HCT116 (cell line): Measurements from ENCODE around the gene DOCK9. TPM values are rescaled to one million over a fixed set of nuclear protein-coding genes. Genes with fewer than 3 reads are reported as not detected.

ENCODE experiments used
- ATAC-seq: fragments of 200-7000 bp; cut with Tn5 transposase; 2 replicates; pipeline ENCODE4 v1.9.1; 2020; ENCODE audit warnings: mild to moderate bottlenecking, moderate library complexity
- BruUV-seq: library from RNA; stranded (reverse); fragments of 400-500 nt; replicated peaks from 2 replicates; lab custom pipeline; 2021; lab: Mats Ljungman, UMichigan
- CTCF ChIA-PET: fragments of 300-600 bp; sonication (Branson Sonifier 250); formaldehyde crosslinking; loops from one replicate; lab custom pipeline; 2021; ENCODE audit warnings: antibody characterized with exemption; lab: Charles Lee
- POLR2A ChIA-PET: fragments of 300-600, 350-600 bp; sonication (Branson Sonifier 250); formaldehyde crosslinking; loops from one replicate; lab custom pipeline; 2021; ENCODE audit warnings: antibody characterized with exemption; lab: Charles Lee
- RAD21 ChIA-PET, 2 experiments: fragments of 300-600 bp; sonication (Branson Sonifier 250); formaldehyde crosslinking; loops; one replicate each; lab custom pipeline; 2023; ENCODE audit warnings: low total read pairs in 2 of 2; ENCODE audit not compliant: uncharacterized antibody in 2 of 2, unreplicated experiment in 2 of 2, low non-redundant PET in 1 of 2; lab: Charles Lee
- DNase-seq: peaks from one replicate; pipeline ENCODE4 v3.0.0-alpha.2; 2010; ENCODE audit warnings: low read depth, low spot score
- H2AFZ ChIP-seq: fragments of 200-600 bp; shearing (Covaris generic), sonication (generic); 2 replicates; pipeline ENCODE4 v1.6.1; 2017; ENCODE audit warnings: low read depth, mixed run types, mixed read lengths, antibody characterized with exemption, low read length; ENCODE audit not compliant: poor library complexity, severe bottlenecking
- H3K27ac ChIP-seq: 2 replicates; pipeline ENCODE4 v1.5.1; 2012; ENCODE audit warnings: low read depth, low read length
- H3K27me3 ChIP-seq: fragments of 200-600 bp; sonication (generic); 2 replicates; pipeline ENCODE4 v1.6.1; 2016; ENCODE audit warnings: mixed run types, low read length, mixed read lengths; ENCODE audit not compliant: insufficient read depth
- H3K36me3 ChIP-seq, 2 experiments: fragments of 200-500 bp in 1 of 2; fragments of 200-600 bp in 1 of 2; sonication (Bioruptor generic) in 1 of 2; sonication (generic) in 1 of 2; 2 replicates each; pipeline versions ENCODE4 v1.5.1 to v1.6.1; 2014 to 2016; ENCODE audit warnings: low read length in 2 of 2, inconsistent platforms in 1 of 2, mixed read lengths in 1 of 2, mixed run types in 1 of 2; ENCODE audit not compliant: insufficient read depth in 2 of 2, control insufficient read depth in 1 of 2
- H3K4me1 ChIP-seq, 2 experiments: fragments of 200-600 bp in 1 of 2; sonication (generic) in 1 of 2; 2 replicates each; pipeline versions ENCODE4 v1.5.1 to v1.6.1; 2012 to 2017; ENCODE audit warnings: low read length in 2 of 2, inconsistent platforms in 1 of 2, mild to moderate bottlenecking in 1 of 2, mixed read lengths in 1 of 2, mixed run types in 1 of 2, moderate library complexity in 1 of 2; ENCODE audit not compliant: insufficient read depth in 2 of 2, control insufficient read depth in 1 of 2
- H3K4me2 ChIP-seq: fragments of 200-600 bp; sonication (generic); 2 replicates; pipeline ENCODE4 v1.6.1; 2017; ENCODE audit warnings: mixed run types, low read length, mixed read lengths
- H3K4me3 ChIP-seq, 2 experiments: fragments of 200-600 bp in 1 of 2; sonication (generic) in 1 of 2; replicated peaks in 1 of 2; 2 replicates each; pipeline ENCODE4 v1.5.1; 2011 to 2016; ENCODE audit warnings: low read length in 2 of 2, control low read depth in 1 of 2, low read depth in 1 of 2, mild to moderate bottlenecking in 1 of 2, mixed read lengths in 1 of 2, mixed run types in 1 of 2
- H3K79me2 ChIP-seq: fragments of 200-600 bp; sonication (generic); 2 replicates; pipeline ENCODE4 v1.6.1; 2017; ENCODE audit warnings: mild to moderate bottlenecking, mixed run types, low read length, moderate library complexity, mixed read lengths; ENCODE audit not compliant: insufficient read depth
- H3K9ac ChIP-seq: fragments of 200-600 bp; sonication (generic); 2 replicates; pipeline ENCODE4 v1.6.1; 2016; ENCODE audit warnings: low read length, mixed read lengths
- H3K9me2 ChIP-seq: fragments of 200-600 bp; sonication (generic), shearing (Covaris generic); 2 replicates; pipeline ENCODE4 v1.6.1; 2017; ENCODE audit warnings: mixed run types, mild to moderate bottlenecking, moderate library complexity; ENCODE audit not compliant: insufficient read depth
- H3K9me3 ChIP-seq, 2 experiments: fragments of 200-500 bp in 1 of 2; fragments of 200-600 bp in 1 of 2; sonication (Bioruptor generic) in 1 of 2; sonication (generic) in 1 of 2; 2 replicates each; pipeline ENCODE4 v1.6.1; 2014 to 2017; ENCODE audit warnings: low read length in 2 of 2, mixed read lengths in 2 of 2, inconsistent platforms in 1 of 2, low read depth in 1 of 2, mild to moderate bottlenecking in 1 of 2, mixed run types in 1 of 2, moderate library complexity in 1 of 2; ENCODE audit not compliant: control insufficient read depth in 1 of 2, insufficient read depth in 1 of 2
- H4K20me1 ChIP-seq: fragments of 200-600 bp; sonication (generic), shearing (Covaris generic); 2 replicates; pipeline ENCODE4 v1.6.1; 2017; ENCODE audit warnings: mixed run types, mild to moderate bottlenecking, moderate library complexity; ENCODE audit not compliant: insufficient read depth
- CBX3 ChIP-seq: IDR thresholded peaks from 2 replicates; pipeline ENCODE4 v1.6.1; 2012; ENCODE audit warnings: low read depth
- EGR1 ChIP-seq: IDR thresholded peaks from 2 replicates; pipeline ENCODE4 v1.6.1; 2012; ENCODE audit warnings: low read depth
- ELF1 ChIP-seq: IDR thresholded peaks from 2 replicates; pipeline ENCODE4 v1.6.1; 2012; ENCODE audit warnings: low read depth, borderline replicate concordance
- EZH2 ChIP-seq: fragments of 200-600 bp; sonication (generic); IDR thresholded peaks from 2 replicates; pipeline ENCODE4 v1.6.1; 2017; ENCODE audit warnings: antibody characterized with exemption, mixed run types
- EZH2phosphoT487 ChIP-seq: fragments of 200-600 bp; IDR thresholded peaks from 2 replicates; pipeline ENCODE4 v1.6.1; 2018; ENCODE audit warnings: antibody characterized with exemption, borderline replicate concordance
- JUND ChIP-seq: IDR thresholded peaks from 2 replicates; pipeline ENCODE4 v1.6.1; 2012
- POLR2A ChIP-seq: IDR thresholded peaks from 2 replicates; pipeline ENCODE4 v1.7.0; 2011; ENCODE audit warnings: borderline replicate concordance; ENCODE audit not compliant: insufficient read depth, insufficient read length; ENCODE audit errors: extremely low read depth
- POLR2AphosphoS5 ChIP-seq: IDR thresholded peaks from 2 replicates; pipeline ENCODE4 v1.6.1; 2011; ENCODE audit warnings: mild to moderate bottlenecking, low read depth, low read length, moderate library complexity
- RAD21 ChIP-seq: IDR thresholded peaks from 2 replicates; pipeline ENCODE4 v1.6.1; 2012; ENCODE audit warnings: low read depth, mild to moderate bottlenecking
- SIN3A ChIP-seq: IDR thresholded peaks from 2 replicates; pipeline ENCODE4 v1.6.1; 2012; ENCODE audit warnings: low read depth
- SP1 ChIP-seq: IDR thresholded peaks from 2 replicates; pipeline ENCODE4 v1.6.1; 2012; ENCODE audit warnings: low read depth
- SRF ChIP-seq: IDR thresholded peaks from 2 replicates; pipeline ENCODE4 v1.6.1; 2012; ENCODE audit warnings: low read depth
- YY1 ChIP-seq: IDR thresholded peaks from 2 replicates; pipeline ENCODE4 v1.6.1; 2011; ENCODE audit warnings: low read length, low read depth, moderate library complexity, mild to moderate bottlenecking; ENCODE audit not compliant: insufficient replicate concordance; ENCODE audit errors: extremely low read depth
- ZFX ChIP-seq: fragments of 450-650 bp; IDR thresholded peaks from 2 replicates; pipeline ENCODE4 v1.6.1; 2017
- ZNF274 ChIP-seq: fragments of 200-500 bp; sonication (Bioruptor generic); IDR thresholded peaks from 2 replicates; pipeline ENCODE4 v1.6.1; 2014; ENCODE audit warnings: mild to moderate bottlenecking, low read depth, low read length, inconsistent platforms
- intact Hi-C: fragments of 100-400 bp; cut with micrococcal nuclease; formaldehyde crosslinking; loops from 2 replicates; pipeline ENCODE4 v1.10.0; 2022
- total RNA-seq: library from RNA; stranded (reverse); gene quantifications from one replicate; pipeline ENCODE4 v1.2.1, GENCODE V29; 2021; ENCODE audit not compliant: unreplicated experiment
- TF ChIP-seq, protein P1 (sequence below): IDR thresholded peaks from 2 replicates; pipeline ENCODE4 v1.6.1; 2011; ENCODE audit warnings: mild to moderate bottlenecking, low read length, moderate library complexity; ENCODE audit not compliant: insufficient replicate concordance; ENCODE audit errors: extremely low read depth
- TF ChIP-seq, protein P2 (sequence below), 3 experiments: fragments of 200-600 bp in 1 of 3; sonication (generic) in 1 of 3; IDR thresholded peaks in 2 of 3; conservative IDR thresholded peaks in 1 of 3; 2 replicates each; pipeline ENCODE4 v1.5.1; 2012 to 2017; ENCODE audit warnings: low read depth in 2 of 3, low read length in 2 of 3, antibody characterized with exemption in 1 of 3, borderline replicate concordance in 1 of 3, control low read depth in 1 of 3, mild to moderate bottlenecking in 1 of 3, mixed read lengths in 1 of 3, mixed run types in 1 of 3, moderate library complexity in 1 of 3; ENCODE audit not compliant: insufficient read depth in 1 of 3
- TF ChIP-seq, protein P3 (sequence below): IDR thresholded peaks from 2 replicates; pipeline ENCODE4 v1.6.1; 2012
- TF ChIP-seq, protein P4 (sequence below): IDR thresholded peaks from 2 replicates; pipeline ENCODE4 v1.6.1; 2012

The DOCK9 gene
- total RNA-seq, 1 experiment from 2014 or later: 58.8 TPM

DNA sequence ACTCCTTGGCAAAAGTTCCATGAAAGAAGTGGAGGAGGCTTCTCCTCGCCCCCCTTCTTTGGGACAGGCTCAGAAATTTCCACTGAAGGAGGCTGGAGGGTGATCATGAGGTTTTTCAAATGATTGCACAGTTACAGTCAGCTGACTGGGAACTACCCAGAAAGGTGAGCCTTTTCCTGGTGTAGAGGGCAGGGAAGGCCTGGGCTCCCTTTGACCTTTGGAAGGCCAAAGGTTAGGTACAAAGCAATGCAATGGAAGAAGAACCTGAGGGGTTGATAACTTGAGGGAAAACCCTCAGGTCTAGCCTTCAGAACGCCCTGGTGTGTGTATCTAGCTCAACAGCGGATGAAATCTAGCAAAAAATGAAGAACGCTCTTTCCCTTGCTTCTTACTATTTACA lies 175.3 kb downstream of the DOCK9 start:
- POLR2A ChIA-PET: no interaction called here
- no peak for ATAC-seq

More for the DNA sequence above, 175.3 kb downstream of the DOCK9 start:
- Histone ChIP-seq H2AFZ (no peak overlapping the region), H3K27me3 (no peaks in the 10 kb centered on the region), H3K9ac (no peak overlapping the region), H3K4me1 (no peaks in the 10 kb centered on the region), H3K4me2 (no peak overlapping the region), H3K79me2 (no peaks in the 10 kb centered on the region), H4K20me1 (no peaks in the 10 kb centered on the region), H3K9me2 (no peaks in the 10 kb centered on the region), H3K4me3 (no peak overlapping the region), H3K36me3 (no peaks in the 10 kb centered on the region; a peak in 1 of 4 replicates), H3K27ac (no peak overlapping the region), H3K9me3 (no peaks in the 10 kb centered on the region)
- ChIA-PET CTCF (no interaction called here), RAD21 (no interaction called here)
- no peak for DNase-seq
- intact Hi-C loops: no loop called here
- BruUV-seq: no TSS peak
- no peak for TF ChIP-seq EZH2
- TF ChIP-seq SIN3A: no peak
- TF ChIP-seq, protein P1, sequence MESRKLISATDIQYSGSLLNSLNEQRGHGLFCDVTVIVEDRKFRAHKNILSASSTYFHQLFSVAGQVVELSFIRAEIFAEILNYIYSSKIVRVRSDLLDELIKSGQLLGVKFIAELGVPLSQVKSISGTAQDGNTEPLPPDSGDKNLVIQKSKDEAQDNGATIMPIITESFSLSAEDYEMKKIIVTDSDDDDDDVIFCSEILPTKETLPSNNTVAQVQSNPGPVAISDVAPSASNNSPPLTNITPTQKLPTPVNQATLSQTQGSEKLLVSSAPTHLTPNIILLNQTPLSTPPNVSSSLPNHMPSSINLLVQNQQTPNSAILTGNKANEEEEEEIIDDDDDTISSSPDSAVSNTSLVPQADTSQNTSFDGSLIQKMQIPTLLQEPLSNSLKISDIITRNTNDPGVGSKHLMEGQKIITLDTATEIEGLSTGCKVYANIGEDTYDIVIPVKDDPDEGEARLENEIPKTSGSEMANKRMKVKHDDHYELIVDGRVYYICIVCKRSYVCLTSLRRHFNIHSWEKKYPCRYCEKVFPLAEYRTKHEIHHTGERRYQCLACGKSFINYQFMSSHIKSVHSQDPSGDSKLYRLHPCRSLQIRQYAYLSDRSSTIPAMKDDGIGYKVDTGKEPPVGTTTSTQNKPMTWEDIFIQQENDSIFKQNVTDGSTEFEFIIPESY: no peak
- TF ChIP-seq EGR1: no peak
- no peak for TF ChIP-seq RAD21
- no peak for TF ChIP-seq SRF
- no peak for TF ChIP-seq EZH2phosphoT487
- no peak for TF ChIP-seq POLR2AphosphoS5
- TF ChIP-seq ELF1: no peak
- TF ChIP-seq POLR2A: no peak
- TF ChIP-seq ZNF274: no peak
- no peak for TF ChIP-seq CBX3
- TF ChIP-seq ZFX: no peak
- TF ChIP-seq, protein P2, sequence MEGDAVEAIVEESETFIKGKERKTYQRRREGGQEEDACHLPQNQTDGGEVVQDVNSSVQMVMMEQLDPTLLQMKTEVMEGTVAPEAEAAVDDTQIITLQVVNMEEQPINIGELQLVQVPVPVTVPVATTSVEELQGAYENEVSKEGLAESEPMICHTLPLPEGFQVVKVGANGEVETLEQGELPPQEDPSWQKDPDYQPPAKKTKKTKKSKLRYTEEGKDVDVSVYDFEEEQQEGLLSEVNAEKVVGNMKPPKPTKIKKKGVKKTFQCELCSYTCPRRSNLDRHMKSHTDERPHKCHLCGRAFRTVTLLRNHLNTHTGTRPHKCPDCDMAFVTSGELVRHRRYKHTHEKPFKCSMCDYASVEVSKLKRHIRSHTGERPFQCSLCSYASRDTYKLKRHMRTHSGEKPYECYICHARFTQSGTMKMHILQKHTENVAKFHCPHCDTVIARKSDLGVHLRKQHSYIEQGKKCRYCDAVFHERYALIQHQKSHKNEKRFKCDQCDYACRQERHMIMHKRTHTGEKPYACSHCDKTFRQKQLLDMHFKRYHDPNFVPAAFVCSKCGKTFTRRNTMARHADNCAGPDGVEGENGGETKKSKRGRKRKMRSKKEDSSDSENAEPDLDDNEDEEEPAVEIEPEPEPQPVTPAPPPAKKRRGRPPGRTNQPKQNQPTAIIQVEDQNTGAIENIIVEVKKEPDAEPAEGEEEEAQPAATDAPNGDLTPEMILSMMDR (IDR thresholded peaks at IDR 0.05 in 2 of 3, conservative IDR thresholded peaks at IDR 0.05 in 1 of 3; ENCODE audit: borderline replicate concordance in 1 of 3, insufficient read depth in 1 of 3, low read depth in 2 of 3, low read length in 2 of 3): no peak
- TF ChIP-seq, protein P3, sequence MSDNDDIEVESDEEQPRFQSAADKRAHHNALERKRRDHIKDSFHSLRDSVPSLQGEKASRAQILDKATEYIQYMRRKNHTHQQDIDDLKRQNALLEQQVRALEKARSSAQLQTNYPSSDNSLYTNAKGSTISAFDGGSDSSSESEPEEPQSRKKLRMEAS: no peak
- no peak for TF ChIP-seq JUND
- TF ChIP-seq, protein P4, sequence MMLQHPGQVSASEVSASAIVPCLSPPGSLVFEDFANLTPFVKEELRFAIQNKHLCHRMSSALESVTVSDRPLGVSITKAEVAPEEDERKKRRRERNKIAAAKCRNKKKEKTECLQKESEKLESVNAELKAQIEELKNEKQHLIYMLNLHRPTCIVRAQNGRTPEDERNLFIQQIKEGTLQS: no peak
- TF ChIP-seq YY1: no peak
- no peak for TF ChIP-seq SP1
